ENCODE measurements around the gene VSIG10L2.

The VSIG10L2 gene

DNA sequence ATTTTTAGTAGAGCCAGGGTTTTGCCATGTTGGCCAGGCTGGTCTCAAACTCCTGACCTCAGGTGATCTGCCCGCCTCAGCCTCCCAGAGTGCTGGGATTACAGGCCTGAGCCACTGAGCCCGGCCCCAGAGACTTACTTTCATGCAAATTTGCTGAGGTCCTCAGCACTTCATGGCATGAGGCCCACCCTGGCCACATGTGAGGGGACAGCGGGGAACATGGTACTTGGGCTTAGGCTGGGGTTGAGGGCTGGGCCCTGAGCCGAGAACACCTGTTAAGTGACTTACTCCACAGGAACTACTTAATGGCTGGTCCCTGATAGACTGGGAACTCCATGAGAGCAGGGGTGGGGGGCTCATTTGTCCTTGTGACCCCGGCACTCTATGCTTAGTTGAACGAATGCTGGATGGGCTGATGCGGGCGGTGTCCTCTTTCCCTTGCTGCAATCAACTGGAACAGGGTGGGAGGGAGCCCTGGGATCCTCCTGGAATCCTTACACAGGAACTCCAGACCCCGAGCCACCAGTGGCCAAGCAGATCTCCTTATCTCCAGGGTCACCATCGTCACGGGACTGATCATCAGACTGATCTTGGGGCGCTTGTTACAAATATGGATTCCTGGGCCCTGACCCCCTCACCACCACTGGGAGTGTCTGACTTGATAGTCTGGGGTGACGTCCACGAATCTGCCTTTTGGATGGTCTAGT, 1.0 kb downstream of the VSIG10L2 start:
- no peak for DNase-seq (ENCODE audit: extremely low read depth in 1 of 2, low read depth in 1 of 2)

DNA sequence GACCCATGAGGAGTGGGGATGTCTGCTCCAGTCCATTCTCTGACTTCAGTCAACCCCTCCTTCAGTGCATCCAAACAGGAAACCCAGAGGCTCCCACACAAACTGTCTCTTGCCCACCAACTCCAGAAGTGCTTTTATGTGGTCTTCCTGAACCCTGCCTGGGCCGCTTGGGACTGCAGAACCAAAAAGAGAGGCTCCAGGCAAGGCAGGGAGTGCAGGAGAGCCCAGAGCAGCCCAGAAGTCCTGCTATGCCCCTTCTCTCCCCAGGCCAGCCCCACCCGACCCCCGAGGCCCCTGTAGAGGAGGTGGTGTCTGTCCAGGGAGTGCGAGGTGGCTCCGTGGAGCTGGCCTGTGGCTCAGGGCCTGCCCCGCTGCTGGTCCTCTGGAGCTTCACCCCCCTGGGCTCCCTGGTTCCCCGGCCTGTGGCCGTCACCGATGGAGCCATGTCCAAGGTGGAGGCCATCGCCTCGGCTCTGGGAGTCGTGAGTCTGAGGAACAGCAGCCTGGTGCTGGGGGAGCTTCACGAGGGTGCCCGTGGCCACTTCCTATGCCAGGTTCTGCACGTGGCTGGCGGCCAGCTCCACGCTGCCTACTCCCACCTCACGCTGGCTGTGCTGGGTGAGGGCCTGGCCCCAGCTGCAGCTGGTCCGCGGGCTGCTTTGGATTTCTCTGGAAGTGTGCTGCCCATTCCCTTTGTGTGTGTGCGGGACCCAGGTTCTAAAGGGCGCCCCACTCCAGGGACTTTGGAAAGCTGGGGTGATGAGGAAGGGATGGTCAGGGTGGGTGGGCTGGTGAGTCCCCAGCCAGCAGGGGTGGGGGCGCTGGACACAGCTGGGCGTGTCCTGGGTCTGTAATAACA, 1.8 kb downstream of the VSIG10L2 start:
- no peak for DNase-seq (ENCODE audit: extremely low read depth in 1 of 2, low read depth in 1 of 2)

DNA sequence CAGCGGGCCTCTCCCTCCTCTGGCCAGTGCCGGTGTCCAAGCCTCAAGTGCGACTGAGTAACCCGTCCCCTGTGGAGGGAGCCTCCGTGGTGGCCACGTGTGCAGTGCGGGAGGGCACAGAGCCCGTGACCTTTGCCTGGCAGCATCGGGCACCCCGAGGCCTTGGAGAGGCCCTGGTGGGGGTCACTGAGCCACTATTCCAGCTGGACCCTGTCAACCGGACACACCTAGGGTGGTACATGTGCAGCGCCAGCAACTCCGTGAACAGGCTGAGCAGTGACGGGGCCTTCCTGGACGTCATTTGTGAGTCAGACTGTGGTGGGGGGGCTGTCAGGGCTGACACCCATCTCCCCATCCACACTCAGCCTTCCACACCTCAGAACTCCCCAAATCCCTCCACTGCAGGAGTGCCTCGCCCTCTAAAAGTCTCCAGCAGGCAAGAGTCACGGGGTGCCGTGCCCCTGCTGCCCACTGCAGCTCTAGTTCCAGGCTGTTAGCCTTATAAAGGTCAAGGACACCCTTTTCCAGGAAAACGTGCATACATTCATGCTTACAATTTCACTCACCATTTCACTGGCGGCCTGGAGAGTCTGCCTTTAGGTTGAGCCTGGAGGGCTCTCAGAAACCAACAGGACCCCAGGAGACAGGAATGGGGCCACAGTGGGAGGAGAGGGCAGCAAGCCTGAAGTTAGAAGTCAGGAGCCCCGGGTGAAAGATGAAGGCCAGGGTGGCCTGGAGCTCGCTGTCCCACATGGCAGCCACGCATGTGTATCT, 2.6 kb downstream of the VSIG10L2 start:
- no peak for DNase-seq (ENCODE audit: extremely low read depth in 1 of 2, low read depth in 1 of 2)

DNA sequence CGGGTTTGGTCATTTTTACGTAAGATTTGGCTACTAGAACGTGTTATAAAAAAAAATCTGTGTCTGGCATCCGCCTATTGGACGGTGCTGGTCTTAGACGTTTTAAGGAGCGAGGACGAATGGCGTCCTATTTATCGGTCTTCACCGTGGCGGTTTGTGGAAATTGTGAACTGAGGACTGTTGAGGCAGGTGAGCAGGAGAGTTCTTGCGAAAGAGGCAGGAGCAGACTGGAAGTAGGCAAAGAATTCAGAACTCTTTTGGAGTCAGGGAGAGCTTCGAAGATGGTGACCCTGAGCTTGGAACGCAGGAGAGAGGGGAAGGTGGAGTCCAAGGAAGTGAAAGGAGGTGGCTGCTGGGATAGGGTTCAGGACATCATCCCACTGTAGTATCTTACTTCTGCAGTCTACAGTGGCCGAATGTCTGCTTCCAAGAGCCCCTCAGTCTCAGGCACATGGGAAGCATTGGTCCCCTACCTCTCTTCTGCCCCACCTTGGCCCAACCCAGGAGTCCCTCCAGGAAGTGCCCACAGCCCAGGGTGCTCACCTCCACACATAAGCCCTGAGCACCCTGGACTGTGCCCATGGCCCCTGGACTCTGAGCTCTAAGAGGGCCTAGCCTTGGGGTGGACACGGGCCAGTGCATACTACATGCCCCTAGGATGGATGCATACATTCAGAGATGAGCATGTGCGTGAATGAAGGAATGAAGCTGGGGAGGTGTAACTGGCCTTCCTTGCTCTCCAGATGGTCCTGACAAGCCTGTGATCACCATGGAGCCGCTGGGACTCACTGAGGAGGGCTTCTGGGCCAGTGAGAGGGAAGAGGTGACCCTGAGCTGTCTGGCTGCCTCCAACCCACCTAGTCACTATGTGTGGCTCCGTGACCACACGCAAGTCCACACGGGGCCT, 3.7 kb downstream of the VSIG10L2 start:
- DNase-seq (ENCODE audit: extremely low read depth in 1 of 2, low read depth in 1 of 2): no peak

DNA sequence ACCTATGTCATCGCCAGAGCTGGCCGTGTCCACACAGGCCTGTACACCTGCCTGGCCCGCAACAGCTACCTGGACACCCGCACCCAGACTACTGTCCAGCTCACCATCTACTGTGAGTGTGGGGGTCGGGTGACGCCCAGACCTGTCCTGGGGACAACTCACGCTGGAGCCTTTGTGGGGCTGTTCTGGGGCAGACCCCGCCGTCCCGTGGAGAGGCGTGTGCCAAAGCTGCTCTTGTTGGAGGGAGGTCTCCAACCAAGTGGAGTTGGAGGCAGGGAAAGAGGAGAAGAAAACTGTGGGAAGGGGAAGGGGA, 4.3 kb downstream of the VSIG10L2 start:
- no peak for DNase-seq (ENCODE audit: extremely low read depth in 1 of 2, low read depth in 1 of 2)

DNA sequence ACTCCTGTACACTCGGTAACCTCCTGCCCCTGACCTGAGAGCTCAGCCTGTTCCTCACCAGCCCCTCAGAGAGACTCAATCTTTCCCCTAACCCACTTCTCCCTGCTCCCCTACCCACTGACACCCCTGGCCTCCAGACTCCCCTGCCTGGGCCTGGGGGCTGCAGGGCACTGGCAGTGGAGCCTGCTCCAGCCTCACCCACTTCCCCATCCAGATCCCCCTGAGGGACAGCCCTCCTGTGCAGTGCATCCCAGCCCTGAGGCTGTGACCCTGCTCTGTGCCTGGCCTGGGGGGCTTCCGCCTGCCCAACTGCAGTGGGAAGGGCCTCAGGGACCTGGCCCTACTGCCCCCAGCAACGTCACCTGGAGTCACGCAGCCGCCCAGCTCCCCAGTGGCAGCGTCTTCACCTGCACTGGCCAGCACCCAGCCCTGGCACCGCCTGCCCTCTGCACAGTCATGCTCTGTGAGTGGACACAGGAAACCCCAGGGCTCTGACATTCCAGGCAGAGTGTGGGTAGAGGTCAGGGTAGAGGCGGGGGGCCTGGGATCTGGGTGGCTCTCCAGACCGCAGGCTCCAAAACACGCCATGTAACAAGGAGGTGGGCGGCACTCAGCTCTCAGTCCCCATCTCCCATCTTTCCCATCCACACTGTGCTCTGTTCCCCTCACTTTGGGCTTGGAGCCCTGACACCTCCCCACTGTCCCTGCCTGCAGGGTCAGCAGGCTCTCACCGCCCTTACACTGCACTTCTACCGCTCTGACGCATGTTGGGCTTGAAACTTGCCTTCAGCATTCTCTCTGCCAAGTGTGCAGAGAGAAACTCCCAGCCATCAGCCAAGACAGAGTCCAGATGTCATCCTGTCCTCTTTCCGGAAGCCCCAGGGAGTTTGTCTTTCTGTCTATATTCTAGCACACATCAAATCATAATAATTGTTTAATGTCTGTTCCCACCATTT, 5.1 kb downstream of the VSIG10L2 start:
- no peak for DNase-seq (ENCODE audit: extremely low read depth in 1 of 2, low read depth in 1 of 2)

DNA sequence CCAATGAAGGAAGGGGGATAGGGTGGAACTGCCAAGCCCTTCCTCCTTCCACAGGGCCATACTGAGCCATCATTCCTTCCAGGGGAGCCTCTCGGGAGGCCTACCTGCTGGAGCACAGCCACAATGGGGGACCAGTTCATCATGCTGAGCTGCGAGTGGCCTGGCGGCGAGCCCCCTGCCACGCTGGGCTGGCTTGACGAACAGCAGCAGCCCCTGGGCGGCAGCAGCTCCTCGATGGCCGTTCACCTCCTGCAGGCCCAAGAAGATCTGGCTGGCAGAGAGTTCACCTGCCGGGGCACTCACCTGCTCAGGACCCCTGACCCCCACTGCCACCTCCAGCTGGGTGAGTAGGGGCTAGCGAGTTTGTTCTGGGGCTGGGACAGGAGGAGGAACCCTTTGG, 5.9 kb downstream of the VSIG10L2 start:
- DNase-seq (ENCODE audit: extremely low read depth in 1 of 2, low read depth in 1 of 2): no peak

DNA sequence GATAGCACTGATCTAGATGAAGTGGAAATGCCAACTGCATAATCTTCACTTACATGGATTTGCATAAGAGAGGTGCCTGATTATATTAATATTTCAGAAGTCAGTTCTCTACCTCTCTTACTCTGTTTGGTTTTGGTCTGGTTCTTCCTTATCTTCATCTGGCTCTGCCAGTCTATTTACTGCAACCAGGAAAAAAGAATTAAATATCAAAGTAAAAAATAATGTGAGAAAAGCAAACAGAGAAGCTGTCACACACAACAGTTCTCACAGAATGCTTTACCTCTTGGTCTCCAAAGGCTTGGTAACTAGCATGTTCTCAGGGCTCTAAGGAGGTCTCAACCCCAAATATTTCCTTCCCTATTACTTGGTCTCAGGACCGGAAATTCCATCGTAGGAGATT, 6.7 kb downstream of the VSIG10L2 start:
- no peak for DNase-seq (ENCODE audit: extremely low read depth in 1 of 2, low read depth in 1 of 2)

DNA sequence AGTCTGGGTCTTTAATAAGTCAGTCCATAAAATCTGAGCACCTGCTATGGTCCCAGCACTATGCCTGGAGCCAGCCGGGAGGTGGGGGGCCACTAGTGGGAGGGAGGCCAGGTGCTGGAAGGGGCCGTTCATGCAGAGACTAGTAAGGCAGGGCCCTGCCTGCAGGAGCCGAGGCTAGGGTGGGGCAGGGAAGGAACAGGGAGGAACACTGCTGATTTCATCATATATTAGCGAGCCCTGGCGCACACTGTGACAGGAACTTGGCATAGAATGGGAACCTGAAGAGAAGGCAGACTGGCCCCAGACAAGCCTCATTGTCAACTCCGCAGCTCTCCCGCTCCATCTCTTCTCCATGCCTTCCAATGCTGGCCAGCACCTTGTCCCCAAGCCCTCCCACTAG, 7.1 kb downstream of the VSIG10L2 start:
- DNase-seq (ENCODE audit: extremely low read depth in 1 of 2, low read depth in 1 of 2): no peak

DNA sequence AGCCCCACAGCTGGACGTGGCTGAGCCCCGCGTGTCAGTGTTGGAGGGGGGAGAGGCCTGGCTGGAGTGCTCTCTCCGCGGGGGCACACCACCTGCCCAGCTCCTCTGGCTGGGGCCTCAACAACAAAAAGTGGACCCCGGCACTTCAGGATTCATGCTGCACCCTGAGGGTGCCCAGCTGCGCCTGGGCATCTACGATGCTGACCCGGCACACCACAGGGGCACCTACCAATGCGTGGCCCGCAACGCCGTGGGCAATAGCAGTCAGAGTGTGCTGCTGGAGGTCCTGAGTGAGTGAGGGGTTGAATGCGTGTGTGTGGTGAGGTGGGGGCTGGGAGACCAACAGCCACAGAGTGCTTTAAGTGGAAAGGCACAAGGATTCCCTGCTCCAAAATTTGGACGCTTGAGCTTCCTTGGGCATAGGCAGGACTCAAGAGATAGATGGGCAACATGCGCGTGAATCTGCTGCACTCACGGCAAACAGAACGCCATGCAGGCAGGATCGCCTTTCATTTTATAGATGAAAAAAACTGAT, 7.6 kb downstream of the VSIG10L2 start:
- no peak for DNase-seq (ENCODE audit: extremely low read depth in 1 of 2, low read depth in 1 of 2)

DNA sequence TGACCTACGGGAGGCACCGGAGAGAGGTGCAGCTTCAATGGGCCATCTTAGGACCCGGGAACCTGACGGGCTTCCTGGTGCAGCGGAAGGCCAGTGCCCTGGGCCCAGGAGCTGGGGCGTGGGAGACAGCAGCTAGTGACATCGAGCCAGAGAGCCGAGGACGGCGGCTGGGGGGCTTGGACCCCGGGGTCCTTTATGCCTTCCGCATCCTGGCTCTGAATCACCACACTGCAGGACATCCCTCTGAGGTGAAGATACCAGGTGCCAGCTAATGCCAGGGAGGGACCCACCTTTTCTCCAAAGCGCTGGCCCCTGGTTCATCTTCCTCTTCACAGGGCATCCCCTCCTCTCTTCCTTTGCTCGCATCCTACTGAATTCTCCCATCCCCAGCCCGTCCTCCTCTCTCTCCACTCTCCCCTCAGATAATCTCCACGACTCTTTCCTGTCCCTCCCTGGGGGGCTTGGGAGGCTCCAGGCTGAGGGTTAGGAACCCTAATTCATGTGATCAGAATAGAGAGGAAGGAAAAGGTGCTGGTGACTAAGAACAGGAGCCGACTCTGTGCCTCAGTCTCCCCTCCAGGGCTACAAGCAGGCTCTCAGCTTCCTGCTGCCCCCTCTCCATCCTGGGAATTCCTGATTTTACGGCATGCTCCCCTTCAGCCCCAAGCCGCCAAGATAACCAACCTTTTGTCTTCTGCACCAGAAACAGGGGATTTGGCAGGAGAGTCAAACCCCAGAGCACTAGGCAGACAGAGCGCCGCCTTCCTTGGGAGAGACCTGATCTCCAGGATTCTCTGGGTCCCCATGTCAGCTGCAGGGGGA, 8.5 kb downstream of the VSIG10L2 start:
- DNase-seq (ENCODE audit: extremely low read depth in 1 of 2, low read depth in 1 of 2): no peak

DNA sequence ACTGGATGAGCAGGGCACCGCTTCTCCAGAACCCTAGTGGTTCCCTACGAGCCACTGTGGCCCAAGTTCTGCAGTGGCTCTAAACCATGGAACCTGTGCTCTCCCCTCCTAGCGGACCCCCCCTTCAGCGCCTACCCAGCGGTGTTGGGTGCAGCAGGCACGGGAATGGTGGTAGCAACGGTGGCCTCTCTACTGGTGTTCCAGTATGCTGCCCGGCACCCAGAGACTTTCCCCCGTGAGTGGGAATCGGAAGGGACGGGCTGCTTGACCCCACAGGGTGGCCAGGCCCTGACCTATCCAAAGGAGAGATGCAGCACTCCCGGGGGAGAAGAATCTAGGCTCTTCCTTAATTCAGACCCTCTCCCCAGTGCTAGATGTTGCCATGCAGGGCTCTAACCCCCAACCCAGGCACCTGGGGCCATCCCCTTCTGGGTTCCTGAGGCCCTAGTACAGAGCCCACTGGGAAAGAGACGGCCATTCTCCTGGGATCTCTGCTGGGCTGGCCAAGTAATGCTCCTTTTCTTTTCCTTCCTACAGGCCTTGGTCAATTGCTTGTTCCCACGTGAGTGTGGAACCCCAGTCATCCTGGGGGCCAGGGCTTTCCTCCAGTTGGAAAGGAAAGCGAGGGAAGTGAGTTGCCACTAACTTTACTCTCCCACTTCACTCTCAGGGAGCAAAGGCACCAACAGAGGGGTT, 9.2 kb downstream of the VSIG10L2 start:
- no peak for DNase-seq (ENCODE audit: extremely low read depth in 1 of 2, low read depth in 1 of 2)

DNA sequence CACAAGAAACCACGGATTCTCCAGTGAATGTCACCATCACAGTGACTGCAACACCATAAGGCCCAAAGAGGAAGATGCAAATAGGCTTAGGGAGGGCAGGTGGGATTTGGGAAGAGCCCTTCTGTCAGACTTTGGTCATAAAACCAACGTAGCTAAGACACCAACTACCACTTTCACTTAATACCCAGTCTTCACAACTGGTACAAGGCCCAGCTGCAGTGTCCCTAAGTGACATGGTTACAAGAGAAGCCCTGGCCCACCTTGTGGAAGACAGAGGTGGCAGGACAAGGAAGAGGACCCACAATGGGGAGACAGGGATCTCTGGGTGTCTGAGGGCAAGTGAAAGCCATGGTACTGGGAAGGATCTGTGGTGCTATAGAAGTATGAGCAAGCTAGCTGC, 10.0 kb downstream of the VSIG10L2 start:
- no peak for DNase-seq (ENCODE audit: extremely low read depth in 1 of 2, low read depth in 1 of 2)

DNA sequence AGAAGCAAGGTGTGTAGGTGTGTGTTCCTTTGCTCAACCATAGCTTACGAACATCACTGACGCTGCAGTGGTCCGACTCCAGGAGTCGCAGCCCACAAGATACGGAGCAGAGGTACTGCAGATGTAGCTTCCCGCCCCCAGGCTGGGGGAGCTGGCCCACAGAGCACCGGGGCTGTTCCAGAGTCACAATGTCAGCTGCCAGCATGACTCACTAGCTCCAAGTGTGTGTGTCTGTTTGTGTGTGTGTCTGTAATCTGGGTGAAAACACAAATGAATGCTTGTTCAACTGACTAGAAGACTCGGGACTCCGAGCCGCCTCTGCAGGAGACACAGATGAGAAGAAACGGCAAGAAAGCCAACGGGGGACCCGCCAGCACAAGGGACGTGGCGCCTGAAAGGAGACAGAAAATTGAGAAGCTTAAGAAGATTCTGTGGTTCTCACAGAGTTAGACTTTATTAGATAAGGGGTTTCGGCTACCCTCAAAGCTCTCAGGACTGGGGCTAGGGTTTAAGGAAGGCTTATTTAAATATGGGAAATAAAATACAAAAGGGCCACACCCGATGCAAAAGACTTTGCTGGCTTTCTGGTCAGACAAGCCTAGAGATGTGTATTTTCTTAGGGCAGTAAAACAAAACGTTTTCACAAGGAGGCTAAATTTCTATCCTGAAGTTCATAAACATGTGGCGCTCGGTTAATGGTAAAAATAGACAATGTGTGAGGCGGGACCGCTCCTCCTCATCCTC, 10.7 kb downstream of the VSIG10L2 start:
- no peak for DNase-seq (ENCODE audit: extremely low read depth in 1 of 2, low read depth in 1 of 2)

DNA sequence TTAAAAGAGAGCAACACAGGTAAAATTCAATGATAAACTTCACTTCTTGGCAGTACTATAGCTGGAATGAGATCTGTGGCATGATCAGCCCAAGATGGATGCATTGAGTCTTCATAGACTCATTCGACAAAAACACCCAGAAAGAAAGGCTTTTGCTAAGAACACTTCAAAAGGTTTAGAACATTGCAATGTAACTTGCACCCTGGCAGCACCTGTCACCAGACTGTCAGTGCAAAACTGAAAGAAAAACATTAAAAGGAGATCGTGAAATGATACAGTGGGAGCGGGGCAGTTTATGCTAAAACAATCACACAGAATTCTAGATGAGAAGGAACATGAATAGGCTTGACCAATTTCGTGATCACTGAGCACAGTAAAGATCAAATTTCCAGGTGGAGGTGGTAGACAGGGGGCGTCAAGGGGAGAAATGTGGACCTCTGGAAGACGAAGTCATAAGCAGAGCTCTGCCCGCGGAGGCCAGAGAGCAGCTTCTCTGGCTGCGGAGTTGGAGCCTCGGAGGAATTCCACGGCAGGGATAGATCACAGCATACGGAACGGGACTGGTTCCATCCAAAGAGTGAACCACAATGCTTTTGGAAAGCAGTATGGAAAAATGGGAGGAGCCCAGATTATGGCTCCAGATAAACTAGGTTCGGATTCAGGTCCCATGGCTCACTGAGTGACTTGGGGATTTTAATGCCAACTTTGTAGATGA, 11.9 kb downstream of the VSIG10L2 start:
- DNase-seq (ENCODE audit: extremely low read depth in 1 of 2, low read depth in 1 of 2): no peak

DNA sequence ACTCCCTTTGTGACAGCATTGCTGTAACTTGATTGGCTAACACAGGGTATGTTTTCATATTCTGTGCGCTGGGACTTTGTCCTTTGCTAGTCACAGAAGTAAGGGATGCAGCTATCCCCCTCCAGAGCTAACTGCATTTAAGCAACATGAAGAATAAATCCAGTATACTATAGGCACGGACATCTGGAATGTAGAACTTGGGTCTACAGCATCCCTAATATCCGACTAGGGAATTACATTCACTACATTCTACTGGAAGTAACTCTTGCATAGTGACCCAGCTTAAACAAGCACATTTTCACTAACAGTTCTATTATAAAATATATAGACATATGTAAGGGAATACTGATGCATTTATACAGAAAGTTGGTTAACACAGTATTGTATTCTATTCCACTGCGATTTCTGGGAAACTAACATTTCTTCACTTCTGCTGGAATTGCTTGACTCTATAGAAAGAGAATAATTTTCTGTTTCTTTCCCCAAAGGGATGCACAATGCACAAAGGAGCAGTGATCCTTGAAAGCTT, 13.1 kb downstream of the VSIG10L2 start:
- DNase-seq (ENCODE audit: extremely low read depth in 1 of 2, low read depth in 1 of 2): no peak

Measured in stimulated activated CD8-positive, alpha-beta memory T cell treated with anti-CD3 and anti-CD28 coated beads, Interleukin-7, amount 100 ng/mL, for 48 hours (primary cell).